ENCODE measurements around the gene ZDHHC13.
"Not testable (repeated sequence)": the region's sequence is repeated elsewhere in the genome, so short reads cannot be mapped to it uniquely, and the experiment has no call there.

ZDHHC13 gene

DNA sequence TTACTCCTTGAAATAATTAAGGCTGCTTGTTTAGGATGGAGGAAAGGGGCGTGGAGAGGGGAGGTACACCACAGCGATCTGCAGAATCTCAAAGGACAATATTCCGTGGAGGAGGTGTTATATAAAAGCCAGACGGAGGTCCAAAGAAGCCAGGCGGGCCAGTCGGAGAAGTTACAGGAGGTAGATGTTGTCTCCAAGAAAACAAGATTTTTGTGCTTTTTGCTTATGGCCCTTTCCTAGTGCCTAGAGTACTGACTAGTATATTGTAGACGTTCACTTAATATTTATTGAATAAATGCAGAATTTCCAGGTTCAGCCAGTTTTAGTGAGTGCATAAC, 761 bp downstream of the ZDHHC13 start:
- peaks cover 3% of the 10 kb centered on the region for H3K4me1 ChIP-seq
- H3K27ac ChIP-seq, result peak overlapping the region; percentile 71

DNA sequence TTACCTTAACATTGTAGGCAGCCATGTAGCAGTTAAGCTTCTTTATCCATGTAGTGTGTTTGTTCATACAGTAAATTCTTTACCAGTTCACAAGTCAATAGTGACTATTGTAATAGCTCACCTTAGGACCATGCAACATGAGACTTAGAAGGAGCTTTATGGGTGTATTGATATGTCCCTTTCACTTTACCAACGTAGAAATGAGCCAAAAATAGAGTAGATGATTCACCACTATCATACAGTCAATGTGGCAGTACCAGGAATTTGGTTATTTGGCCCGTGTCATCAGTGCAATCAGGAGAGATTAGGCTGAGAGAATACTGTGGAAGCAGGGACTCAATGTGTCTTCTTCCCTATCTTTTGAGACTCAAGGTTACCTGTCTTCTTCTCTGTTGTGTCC, 4.7 kb downstream of the ZDHHC13 start:
- Histone ChIP-seq H3K4me3 (ENCODE audit: low read depth, low read length) (no peak overlapping the region), H3K79me2 (peaks cover 2% of the 10 kb centered on the region), H3K4me2 (ENCODE audit: low read length) (no peak overlapping the region), H3K27ac (no peak overlapping the region), H3K9me3 (ENCODE audit: control insufficient read depth, low read length) (no peaks in the 10 kb centered on the region), H3K4me1 (peaks cover 3% of the 10 kb centered on the region), H3K27me3 (ENCODE audit: control insufficient read depth, insufficient read depth, low read length) (no peaks in the 10 kb centered on the region), H3K9ac (no peak overlapping the region), H2AFZ (no peak overlapping the region), H3K36me3 (ENCODE audit: control insufficient read depth, insufficient read depth, low read length) (no peaks in the 10 kb centered on the region)
- TF ChIP-seq CTCF (IDR thresholded peaks at IDR 0.05), result no peak

More for the DNA sequence above, 761 bp downstream of the ZDHHC13 start:
- peak overlapping the region; percentile 85 for H2AFZ ChIP-seq
- peaks cover 2% of the 10 kb centered on the region for H3K79me2 ChIP-seq
- H3K4me2 ChIP-seq (ENCODE audit: low read length), result peak overlapping the region; percentile 66
- no peak overlapping the region for H3K9ac ChIP-seq
- no peaks in the 10 kb centered on the region for H3K9me3 ChIP-seq (ENCODE audit: control insufficient read depth, low read length)
- H3K36me3 ChIP-seq (ENCODE audit: control insufficient read depth, insufficient read depth, low read length), result no peaks in the 10 kb centered on the region
- no peaks in the 10 kb centered on the region for H3K27me3 ChIP-seq (ENCODE audit: control insufficient read depth, insufficient read depth, low read length)
- TF ChIP-seq CTCF (IDR thresholded peaks at IDR 0.05), result no peak
- peak overlapping the region; percentile 73 for H3K4me3 ChIP-seq (ENCODE audit: low read depth, low read length)

- H3K4me2 ChIP-seq (ENCODE audit: low read length), result no peak overlapping the region
- TF ChIP-seq CTCF (IDR thresholded peaks at IDR 0.05), result no peak
- no peaks in the 10 kb centered on the region for H3K36me3 ChIP-seq (ENCODE audit: control insufficient read depth, insufficient read depth, low read length)
Observed at GRCh38 chr11:19122960-19123615, 6.1 kb downstream of the ZDHHC13 start.

DNA sequence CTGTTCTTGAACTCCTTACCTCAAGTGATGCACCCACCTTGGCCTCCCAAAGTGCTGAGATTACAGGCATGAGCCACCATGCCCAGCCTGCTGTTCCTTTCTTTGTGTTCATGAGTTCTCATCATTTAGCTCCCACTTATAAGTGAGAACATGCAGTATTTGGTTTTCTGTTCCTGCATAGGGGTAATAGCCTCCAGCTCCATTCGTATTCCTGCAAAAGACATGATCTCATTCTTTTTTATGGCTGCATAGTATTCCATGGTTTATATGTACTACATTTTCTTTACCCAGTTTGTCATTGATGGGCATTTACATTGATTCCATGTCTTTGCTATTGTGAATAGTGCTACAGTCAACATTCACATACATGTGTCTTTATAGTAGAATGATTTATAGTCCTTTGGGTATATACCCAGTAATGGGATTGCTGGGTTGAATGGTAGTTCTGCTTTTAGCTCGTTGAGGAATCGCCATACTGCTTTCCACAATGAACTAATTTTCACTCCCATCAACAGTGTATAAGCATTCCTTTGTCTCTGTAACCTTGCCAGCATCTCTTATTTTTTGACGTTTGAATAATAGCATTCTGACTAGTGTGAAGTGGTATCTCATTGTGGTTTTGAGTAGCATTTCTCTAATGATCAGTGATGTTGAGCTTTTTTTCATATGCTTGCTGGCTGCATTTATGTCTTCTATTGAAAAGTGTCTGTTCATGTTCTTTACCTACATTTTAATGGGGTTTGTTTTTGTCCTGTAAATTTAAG, 9.8 kb downstream of the ZDHHC13 start:
- H3K9ac ChIP-seq; H3K27ac ChIP-seq; H3K4me2 ChIP-seq (ENCODE audit: low read length); H2AFZ ChIP-seq; H3K4me1 ChIP-seq; H3K79me2 ChIP-seq; H3K4me3 ChIP-seq (ENCODE audit: low read depth, low read length); H3K36me3 ChIP-seq (ENCODE audit: control insufficient read depth, insufficient read depth, low read length); H3K27me3 ChIP-seq (ENCODE audit: control insufficient read depth, insufficient read depth, low read length); H3K9me3 ChIP-seq (ENCODE audit: control insufficient read depth, low read length): not testable (repeated sequence)

More at GRCh38 chr11:19122960-19123615, 6.1 kb downstream of the ZDHHC13 start:
- H3K9me3 ChIP-seq (ENCODE audit: control insufficient read depth, low read length), result no peaks in the 10 kb centered on the region
- H3K4me1 ChIP-seq, result no peaks in the 10 kb centered on the region
- no peaks in the 10 kb centered on the region for H3K27me3 ChIP-seq (ENCODE audit: control insufficient read depth, insufficient read depth, low read length)
- no peak overlapping the region for H3K27ac ChIP-seq
- H3K79me2 ChIP-seq, result peaks cover 4% of the 10 kb centered on the region
- H2AFZ ChIP-seq, result no peak overlapping the region
- H3K4me3 ChIP-seq (ENCODE audit: low read depth, low read length), result no peak overlapping the region
- H3K9ac ChIP-seq, result no peak overlapping the region

GRCh38 chr11:19134004-19134403, 17.0 kb downstream of the ZDHHC13 start:
- H3K79me2 ChIP-seq, result no peaks in the 10 kb centered on the region
- H3K4me1 ChIP-seq, result no peaks in the 10 kb centered on the region
- no peak overlapping the region for H3K4me2 ChIP-seq (ENCODE audit: low read length)
- no peaks in the 10 kb centered on the region for H3K9me3 ChIP-seq (ENCODE audit: control insufficient read depth, low read length)
- H3K9ac ChIP-seq, result no peak overlapping the region
- no peaks in the 10 kb centered on the region for H3K27me3 ChIP-seq (ENCODE audit: control insufficient read depth, insufficient read depth, low read length)
- no peak overlapping the region for H2AFZ ChIP-seq
- H3K4me3 ChIP-seq (ENCODE audit: low read depth, low read length), result no peak overlapping the region
- TF ChIP-seq CTCF (IDR thresholded peaks at IDR 0.05), result no peak
- no peaks in the 10 kb centered on the region for H3K36me3 ChIP-seq (ENCODE audit: control insufficient read depth, insufficient read depth, low read length)
- H3K27ac ChIP-seq, result no peak overlapping the region

GRCh38 chr11:19136884-19137283, 19.9 kb downstream of the ZDHHC13 start:
- H3K4me1 ChIP-seq; H3K4me2 ChIP-seq (ENCODE audit: low read length); H3K9ac ChIP-seq; H3K4me3 ChIP-seq (ENCODE audit: low read depth, low read length); H3K27ac ChIP-seq; H3K9me3 ChIP-seq (ENCODE audit: control insufficient read depth, low read length); H3K36me3 ChIP-seq (ENCODE audit: control insufficient read depth, insufficient read depth, low read length); H3K79me2 ChIP-seq; H3K27me3 ChIP-seq (ENCODE audit: control insufficient read depth, insufficient read depth, low read length); H2AFZ ChIP-seq: not testable (repeated sequence)
